GM12878 (cell line): ENCODE results near the gene CDKN2B-AS1.

Experiments
- CHD1 ChIP-seq: IDR thresholded peaks from 2 replicates; pipeline ENCODE4 v1.6.1; 2012; ENCODE audit warnings: low read depth, low read length, improper control_type of control experiment
- IRF4 ChIP-seq: IDR thresholded peaks from 2 replicates; pipeline ENCODE4 v1.6.1; 2011; ENCODE audit warnings: low read depth, low read length
- KAT2A ChIP-seq: conservative IDR thresholded peaks from 2 replicates; pipeline ENCODE4 v1.6.1; 2011; ENCODE audit warnings: low read depth, low read length; ENCODE audit not compliant: control insufficient read depth
- NRF1 ChIP-seq: conservative IDR thresholded peaks from 2 replicates; pipeline ENCODE4 v1.6.1; 2011; ENCODE audit warnings: mild to moderate bottlenecking, low read depth, low read length, improper control_type of control experiment
- POLR2A ChIP-seq: IDR thresholded peaks from 2 replicates; pipeline ENCODE4 v1.6.1; 2011; ENCODE audit warnings: low read depth, mild to moderate bottlenecking, low read length
- SUZ12 ChIP-seq: fragments of 200-600 bp; sonication (generic); IDR thresholded peaks from one replicate; pipeline ENCODE4 v1.6.1; 2018; ENCODE audit warnings: antibody characterized with exemption, mild to moderate bottlenecking; ENCODE audit not compliant: unreplicated experiment
- TF ChIP-seq, protein P1 (sequence below), 3 experiments: IDR thresholded peaks in 2 of 3; conservative IDR thresholded peaks in 1 of 3; 2 replicates each; pipeline ENCODE4 v1.5.1; 2011; ENCODE audit warnings: low read depth in 3 of 3, low read length in 3 of 3, mild to moderate bottlenecking in 3 of 3, control low read depth in 2 of 3, moderate library complexity in 2 of 3, inconsistent platforms in 1 of 3, mixed read lengths in 1 of 3; ENCODE audit not compliant: control insufficient read depth in 2 of 3, insufficient read depth in 1 of 3; ENCODE audit errors: extremely low read depth in 1 of 3
- TF ChIP-seq, protein P2 (sequence below): fragments of 450-650 bp; IDR thresholded peaks from 2 replicates; pipeline ENCODE4 v1.6.1; 2017; ENCODE audit warnings: mild to moderate bottlenecking, moderate library complexity

DNA sequence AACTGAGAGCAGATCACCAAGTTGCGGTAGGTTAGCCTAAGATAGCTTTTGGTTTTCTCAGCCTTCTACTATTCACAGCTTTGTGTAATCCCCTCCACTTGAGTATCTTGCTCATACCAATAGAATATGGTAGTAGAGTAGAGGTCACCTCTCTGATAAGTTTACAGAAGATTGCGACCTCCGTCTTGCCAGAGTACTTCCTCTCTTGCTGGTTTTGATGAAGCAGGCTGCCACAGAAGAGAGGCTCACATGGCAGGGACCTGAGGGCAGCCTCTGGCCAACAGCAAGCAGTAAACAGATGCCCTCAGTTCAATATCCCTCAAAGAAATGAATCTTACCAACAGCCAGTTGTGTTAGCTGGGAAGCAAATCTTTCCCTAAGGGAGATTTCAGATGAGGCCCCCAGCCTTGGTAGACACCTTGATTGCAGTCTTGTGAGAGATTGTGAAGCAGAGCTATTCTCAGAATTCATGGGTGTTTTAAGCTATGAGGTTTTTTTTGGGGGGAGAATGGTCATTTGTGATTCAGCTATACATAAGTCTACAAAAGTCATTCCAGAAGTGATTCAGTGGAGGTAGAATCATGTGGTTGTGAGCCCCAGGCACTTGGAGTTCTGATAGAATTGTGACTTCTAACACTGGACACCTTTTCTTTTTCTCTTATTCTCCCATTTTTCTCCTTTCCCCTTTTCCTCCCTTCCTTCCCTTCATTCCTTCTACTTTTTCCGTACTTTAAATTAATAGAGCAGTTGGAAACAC lies 37.2 kb downstream of the CDKN2B-AS1 start:
- TF ChIP-seq CHD1 (no peak), NRF1 (no peak), SUZ12 (no peak), IRF4 (no peak), KAT2A (no peak), POLR2A (no peak)
- TF ChIP-seq, protein P1, sequence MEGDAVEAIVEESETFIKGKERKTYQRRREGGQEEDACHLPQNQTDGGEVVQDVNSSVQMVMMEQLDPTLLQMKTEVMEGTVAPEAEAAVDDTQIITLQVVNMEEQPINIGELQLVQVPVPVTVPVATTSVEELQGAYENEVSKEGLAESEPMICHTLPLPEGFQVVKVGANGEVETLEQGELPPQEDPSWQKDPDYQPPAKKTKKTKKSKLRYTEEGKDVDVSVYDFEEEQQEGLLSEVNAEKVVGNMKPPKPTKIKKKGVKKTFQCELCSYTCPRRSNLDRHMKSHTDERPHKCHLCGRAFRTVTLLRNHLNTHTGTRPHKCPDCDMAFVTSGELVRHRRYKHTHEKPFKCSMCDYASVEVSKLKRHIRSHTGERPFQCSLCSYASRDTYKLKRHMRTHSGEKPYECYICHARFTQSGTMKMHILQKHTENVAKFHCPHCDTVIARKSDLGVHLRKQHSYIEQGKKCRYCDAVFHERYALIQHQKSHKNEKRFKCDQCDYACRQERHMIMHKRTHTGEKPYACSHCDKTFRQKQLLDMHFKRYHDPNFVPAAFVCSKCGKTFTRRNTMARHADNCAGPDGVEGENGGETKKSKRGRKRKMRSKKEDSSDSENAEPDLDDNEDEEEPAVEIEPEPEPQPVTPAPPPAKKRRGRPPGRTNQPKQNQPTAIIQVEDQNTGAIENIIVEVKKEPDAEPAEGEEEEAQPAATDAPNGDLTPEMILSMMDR (IDR thresholded peaks at IDR 0.05 in 2 of 3, conservative IDR thresholded peaks at IDR 0.05 in 1 of 3; ENCODE audit: control insufficient read depth in 2 of 3, extremely low read depth in 1 of 3, insufficient read depth in 1 of 3, low read depth in 3 of 3, low read length in 3 of 3): no peak
- TF ChIP-seq, protein P2, sequence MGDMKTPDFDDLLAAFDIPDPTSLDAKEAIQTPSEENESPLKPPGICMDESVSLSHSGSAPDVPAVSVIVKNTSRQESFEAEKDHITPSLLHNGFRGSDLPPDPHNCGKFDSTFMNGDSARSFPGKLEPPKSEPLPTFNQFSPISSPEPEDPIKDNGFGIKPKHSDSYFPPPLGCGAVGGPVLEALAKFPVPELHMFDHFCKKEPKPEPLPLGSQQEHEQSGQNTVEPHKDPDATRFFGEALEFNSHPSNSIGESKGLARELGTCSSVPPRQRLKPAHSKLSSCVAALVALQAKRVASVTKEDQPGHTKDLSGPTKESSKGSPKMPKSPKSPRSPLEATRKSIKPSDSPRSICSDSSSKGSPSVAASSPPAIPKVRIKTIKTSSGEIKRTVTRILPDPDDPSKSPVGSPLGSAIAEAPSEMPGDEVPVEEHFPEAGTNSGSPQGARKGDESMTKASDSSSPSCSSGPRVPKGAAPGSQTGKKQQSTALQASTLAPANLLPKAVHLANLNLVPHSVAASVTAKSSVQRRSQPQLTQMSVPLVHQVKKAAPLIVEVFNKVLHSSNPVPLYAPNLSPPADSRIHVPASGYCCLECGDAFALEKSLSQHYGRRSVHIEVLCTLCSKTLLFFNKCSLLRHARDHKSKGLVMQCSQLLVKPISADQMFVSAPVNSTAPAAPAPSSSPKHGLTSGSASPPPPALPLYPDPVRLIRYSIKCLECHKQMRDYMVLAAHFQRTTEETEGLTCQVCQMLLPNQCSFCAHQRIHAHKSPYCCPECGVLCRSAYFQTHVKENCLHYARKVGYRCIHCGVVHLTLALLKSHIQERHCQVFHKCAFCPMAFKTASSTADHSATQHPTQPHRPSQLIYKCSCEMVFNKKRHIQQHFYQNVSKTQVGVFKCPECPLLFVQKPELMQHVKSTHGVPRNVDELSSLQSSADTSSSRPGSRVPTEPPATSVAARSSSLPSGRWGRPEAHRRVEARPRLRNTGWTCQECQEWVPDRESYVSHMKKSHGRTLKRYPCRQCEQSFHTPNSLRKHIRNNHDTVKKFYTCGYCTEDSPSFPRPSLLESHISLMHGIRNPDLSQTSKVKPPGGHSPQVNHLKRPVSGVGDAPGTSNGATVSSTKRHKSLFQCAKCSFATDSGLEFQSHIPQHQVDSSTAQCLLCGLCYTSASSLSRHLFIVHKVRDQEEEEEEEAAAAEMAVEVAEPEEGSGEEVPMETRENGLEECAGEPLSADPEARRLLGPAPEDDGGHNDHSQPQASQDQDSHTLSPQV: no peak
